HG03442 (cell line): ENCODE measurements around the gene BARHL2.

Source experiments
- ATAC-seq: cut with Tn5 transposase; IDR thresholded peaks from one replicate; pipeline ENCODE4 v1.9.1; 2021; ENCODE audit warnings: mild to moderate bottlenecking, moderate library complexity; ENCODE audit not compliant: unreplicated experiment

The BARHL2 gene

DNA sequence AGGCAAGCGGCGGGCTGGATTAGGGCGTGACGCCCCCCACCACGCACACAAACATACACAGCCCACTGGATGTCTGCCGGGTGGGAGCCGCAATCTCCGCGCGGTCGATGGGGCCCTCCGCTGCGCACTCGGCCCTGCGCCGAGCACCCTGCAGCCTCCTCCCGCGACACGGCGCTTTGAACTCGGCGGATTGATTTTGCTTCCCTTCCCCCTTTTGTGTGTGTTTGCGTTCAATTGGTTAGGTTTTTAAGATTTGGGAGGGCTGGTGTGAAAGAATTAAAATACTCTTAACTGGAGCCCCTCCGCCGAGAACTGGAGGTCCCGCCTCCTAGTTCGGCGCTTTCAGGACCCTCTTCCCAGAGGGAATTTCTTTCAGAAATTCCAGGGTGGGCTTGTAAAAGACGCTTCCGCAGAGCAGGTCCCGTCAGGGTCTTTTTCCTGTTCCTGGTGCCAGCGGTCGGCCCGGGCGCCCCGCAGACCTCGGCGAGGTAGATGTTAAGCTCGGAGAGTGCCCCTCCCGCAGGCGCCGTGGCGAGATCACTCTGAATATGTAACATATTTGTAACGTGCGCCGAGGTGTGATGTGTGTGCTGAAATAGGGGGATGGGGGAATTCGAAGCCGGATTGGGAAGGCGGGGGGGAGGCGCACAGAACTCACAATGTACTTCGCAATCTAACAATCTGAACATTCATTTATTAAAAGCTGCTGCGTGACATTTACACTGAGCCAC lies 8.0 kb upstream of the BARHL2 start:
- no peak for ATAC-seq

DNA sequence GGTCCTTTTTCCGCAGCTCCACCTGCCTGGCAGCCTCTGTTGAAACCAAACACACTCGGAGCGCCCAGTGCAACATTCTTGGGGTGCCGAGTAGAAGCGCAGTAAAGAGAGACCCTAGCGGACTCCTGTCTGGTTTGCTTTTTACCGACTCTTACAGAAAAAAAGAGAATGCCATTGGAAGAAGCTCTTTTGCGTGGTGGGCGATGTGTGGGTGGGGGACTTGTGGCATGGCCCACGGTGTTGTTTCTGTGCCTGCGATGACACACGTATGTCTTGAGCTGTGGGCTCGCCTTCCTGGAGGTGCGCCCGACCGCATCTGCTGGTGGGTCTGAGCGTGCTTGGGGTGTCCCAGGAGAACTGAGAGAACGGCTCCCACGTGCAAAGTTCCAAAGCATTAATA lies 7.3 kb upstream of the BARHL2 start:
- no peak for ATAC-seq

GRCh38 chr1:90723590-90724108 lies 6.5 kb upstream of the BARHL2 start:
- no peak for ATAC-seq

GRCh38 chr1:90722874-90723589 lies 5.9 kb upstream of the BARHL2 start:
- no peak for ATAC-seq

DNA sequence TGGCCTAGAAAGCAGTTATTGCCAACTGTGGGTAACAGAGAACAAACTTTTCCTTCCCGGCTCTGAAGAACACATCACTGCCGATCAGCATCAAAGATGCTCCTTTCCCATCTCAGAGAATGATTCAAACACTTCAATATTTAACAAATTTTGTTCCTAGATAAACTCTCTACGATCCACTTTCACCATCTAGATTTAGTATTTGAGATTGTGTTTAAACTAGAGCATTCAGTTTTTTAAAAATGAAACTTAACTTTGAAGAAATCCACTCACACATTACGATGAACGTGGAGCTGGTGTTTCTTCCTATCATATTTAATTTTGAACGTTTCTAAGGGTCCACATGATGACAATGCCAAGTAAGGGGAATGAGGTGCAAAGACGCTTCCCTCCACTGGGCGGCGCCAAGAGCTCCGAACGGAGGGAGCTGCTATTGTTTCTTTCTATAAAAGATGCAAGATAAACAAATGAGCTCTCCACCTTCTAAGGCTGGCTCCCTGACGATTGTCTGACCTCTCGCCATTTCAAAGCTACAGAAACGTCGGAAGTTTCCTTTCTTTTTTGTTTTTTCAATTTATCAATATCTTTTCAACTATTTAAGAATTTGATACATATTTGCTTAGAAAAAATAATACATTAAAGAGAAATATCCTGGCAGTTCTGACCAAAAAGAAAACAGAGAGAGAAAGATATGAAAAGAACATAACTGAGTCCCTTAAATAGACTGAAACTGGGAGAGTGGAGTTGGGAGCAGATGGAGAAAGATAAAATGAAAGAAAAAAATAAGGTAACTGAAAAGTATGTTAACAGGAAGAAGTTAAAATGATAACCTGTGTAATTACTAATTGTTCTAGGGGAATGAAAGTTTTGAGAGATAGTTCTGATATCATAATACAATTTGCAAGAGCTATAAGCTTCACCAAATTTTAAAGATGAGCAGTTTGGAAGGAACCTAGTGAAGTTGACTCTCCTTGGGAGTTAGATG lies 4.4 kb upstream of the BARHL2 start:
- peak; percentile 68 for ATAC-seq

GRCh38 chr1:90720145-90720636 lies 3.1 kb upstream of the BARHL2 start:
- ATAC-seq, result no peak

DNA sequence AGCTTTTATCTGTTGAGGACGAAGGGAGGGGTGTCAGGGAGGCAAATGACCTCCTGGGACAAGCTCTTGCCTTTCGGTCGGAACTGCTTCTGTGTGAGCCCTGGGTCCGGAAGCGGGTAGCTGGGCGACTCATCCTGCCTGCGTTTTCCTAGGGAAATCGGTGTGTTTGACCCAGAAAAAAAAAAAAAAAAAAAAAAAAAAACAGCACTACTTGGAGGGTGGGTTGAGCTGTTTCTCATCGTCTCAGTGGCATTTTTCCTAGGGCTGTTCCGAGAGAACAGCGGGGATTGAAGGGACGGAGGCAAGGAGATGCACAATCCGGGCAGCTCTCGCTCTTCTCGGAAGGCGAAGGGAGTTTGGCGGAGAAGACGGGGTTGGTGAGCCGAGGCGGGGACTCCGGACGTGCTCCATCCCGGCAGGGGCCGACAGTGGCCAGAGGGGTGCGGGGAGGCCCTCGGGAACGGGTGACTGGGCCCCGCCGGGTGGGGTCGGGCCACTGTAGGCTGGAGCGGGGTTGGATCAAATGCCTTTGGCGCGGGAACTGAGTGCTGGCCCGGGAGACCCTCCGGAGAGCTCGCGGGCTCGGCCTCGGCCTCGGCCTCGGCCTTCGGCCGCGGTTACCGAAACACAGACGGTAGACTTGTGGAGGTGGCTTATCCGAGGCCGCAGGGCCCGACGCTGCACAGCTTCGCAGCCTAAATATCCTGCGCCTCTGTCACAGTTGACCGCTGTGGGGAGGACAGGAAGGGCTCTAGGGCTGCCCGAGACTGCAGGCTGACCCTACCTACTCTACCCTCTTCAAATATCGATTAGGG lies 2.4 kb upstream of the BARHL2 start:
- ATAC-seq, result no peak

GRCh38 chr1:90718411-90719329 lies 1.6 kb upstream of the BARHL2 start:
- ATAC-seq, result no peak

GRCh38 chr1:90717665-90718410 lies 736 bp upstream of the BARHL2 start:
- ATAC-seq, result no peak

GRCh38 chr1:90717356-90717664 lies 208 bp upstream of the BARHL2 start:
- ATAC-seq, result no peak

- no peak for ATAC-seq
Measured at GRCh38 chr1:90716243-90716551, 905 bp downstream of the BARHL2 start.

DNA sequence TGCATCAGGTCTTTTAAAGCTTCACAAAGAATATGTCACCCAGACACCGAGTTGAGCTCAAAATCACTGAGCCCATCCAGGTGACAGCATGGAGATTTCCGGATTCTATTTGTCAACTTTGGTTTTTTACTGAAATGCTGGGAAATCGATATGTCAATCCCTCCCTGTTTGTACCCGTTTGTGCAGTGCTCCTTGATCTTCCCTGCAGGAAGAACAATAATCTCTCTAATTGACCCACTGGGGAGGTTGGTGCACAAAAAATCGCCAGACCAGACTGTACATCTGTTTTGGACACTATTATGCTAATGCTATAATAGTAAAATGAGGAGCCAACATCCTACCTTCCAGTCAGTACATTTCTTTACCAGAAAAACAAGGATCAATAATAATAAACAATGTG lies 1.8 kb downstream of the BARHL2 start:
- ATAC-seq, result no peak

DNA sequence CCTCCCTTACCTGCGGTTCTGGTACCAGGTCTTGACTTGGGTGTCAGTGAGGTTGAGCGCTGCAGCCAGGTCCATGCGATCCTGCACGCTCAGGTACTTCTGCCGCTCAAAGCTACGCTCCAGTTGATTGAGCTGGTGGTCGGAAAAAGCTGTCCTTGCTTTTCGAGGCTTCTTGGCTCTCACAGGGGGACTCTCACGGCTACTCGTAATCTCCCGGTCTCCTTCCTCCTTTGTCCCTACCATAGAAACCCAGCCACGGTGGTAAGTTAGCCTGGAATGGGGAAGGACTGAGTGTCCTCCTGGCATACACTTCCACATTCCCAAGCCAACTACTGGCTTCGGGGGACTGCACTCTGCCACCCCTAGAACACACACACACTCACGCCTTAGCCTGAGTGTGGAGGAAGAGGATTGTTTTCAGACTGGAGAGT lies 2.6 kb downstream of the BARHL2 start:
- ATAC-seq, result no peak

DNA sequence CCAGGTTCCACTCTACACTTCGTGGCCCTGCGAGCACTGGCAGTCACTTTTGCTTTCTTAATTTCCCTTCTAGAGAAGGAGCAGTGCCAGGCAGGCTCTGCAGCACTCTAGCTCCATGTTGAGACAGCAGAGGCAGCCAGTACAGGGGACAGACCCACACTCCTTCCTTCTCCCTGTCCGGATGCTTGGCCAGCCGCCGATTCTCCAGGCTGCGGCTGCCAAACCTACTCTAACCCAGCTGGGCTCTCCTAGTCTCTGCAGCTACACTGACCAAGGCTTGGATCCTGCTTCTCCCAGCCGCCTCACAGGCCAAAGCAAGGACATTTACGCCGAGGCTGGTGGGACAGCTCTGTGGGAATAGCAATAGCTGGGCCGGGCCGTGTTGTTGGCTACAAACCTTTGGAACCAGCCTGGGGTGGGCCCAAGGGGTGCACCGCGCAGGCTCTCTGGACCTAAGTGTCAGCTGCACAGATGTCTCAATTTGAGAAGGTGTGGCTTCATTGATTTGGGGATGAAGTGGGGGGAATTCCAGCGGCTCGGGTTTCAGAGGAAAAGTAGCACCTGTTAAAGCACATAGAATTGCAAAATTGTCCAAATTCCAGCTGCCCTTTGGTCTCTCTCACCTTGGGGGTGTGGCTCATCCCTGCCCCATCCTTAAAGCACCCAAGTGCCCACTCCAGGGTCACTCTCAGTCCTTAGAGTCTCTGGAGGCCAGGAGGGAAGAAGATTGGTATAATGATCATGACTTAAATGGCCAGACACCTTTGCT lies 3.2 kb downstream of the BARHL2 start:
- ATAC-seq, result no peak

DNA sequence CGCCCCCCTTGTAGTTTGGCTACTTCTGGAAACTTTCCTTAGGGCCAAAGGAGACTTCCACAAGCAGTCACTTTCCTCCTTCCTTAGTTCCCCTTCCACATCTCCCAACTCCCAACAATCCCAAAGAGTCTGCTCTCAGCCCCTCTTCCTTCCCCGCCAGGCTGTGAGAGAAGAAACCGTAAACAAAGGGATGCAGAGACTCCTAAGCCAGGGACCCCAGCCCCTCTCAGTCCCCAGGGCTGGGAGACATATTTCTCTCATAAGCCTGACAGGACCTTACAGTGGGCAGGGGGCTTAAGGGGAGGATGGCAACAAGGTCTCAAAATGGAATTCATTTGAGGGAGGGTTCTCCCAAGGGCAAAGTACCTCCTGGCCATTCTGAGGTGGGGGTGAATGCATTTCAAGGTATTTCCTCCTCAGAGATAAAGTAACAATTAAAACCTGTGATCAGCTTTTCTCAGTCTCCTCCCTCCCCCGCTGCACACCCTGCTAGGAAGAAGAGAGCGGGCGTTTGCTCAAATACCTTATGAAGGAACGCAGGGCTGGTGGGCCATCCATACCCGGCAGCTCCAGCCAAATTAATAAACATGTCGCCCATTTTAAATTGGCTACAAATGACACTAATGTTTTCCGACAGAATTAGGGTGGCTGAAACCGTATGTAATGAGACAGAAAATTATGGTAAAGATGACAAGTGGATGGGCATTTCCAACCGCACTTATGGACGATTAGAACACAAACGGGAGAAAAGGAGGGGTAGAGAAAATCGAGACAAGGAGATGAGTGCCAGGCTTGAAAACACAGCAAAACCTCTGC lies 4.0 kb downstream of the BARHL2 start:
- no peak for ATAC-seq

GRCh38 chr1:90712153-90712856 lies 4.8 kb downstream of the BARHL2 start:
- no peak for ATAC-seq
